GM12873 (cell line): ENCODE results near the gene OTOG.

ENCODE experiments used
- TF ChIP-seq, protein P1 (sequence below): IDR thresholded peaks from 2 replicates; pipeline ENCODE4 v1.5.1; 2012; ENCODE audit warnings: low read depth, mild to moderate bottlenecking, moderate library complexity, low read length, control low read depth; ENCODE audit not compliant: insufficient read depth; ENCODE audit errors: missing control alignments

The OTOG gene

DNA sequence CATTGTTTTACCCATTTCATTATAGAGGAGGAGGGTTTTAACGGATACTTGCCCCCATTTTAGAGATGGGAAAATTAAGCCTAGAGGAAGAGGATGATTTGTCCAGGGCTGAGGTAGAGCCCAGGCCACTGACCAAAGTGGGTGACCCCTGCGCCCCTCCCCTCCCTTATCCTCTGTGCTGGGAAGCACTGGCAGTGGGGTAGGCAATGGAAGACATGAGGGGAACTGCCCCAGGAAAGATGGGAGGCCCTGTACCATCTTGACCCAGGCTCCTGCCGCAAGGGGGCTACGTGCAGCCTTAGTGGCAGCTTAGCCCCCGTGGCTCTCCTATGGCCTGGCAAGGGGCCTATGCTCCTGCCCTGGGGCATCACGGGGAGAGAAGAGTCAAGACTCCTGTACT is 95.9 kb downstream of the OTOG start:
- TF ChIP-seq, protein P1, sequence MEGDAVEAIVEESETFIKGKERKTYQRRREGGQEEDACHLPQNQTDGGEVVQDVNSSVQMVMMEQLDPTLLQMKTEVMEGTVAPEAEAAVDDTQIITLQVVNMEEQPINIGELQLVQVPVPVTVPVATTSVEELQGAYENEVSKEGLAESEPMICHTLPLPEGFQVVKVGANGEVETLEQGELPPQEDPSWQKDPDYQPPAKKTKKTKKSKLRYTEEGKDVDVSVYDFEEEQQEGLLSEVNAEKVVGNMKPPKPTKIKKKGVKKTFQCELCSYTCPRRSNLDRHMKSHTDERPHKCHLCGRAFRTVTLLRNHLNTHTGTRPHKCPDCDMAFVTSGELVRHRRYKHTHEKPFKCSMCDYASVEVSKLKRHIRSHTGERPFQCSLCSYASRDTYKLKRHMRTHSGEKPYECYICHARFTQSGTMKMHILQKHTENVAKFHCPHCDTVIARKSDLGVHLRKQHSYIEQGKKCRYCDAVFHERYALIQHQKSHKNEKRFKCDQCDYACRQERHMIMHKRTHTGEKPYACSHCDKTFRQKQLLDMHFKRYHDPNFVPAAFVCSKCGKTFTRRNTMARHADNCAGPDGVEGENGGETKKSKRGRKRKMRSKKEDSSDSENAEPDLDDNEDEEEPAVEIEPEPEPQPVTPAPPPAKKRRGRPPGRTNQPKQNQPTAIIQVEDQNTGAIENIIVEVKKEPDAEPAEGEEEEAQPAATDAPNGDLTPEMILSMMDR = no peak

DNA sequence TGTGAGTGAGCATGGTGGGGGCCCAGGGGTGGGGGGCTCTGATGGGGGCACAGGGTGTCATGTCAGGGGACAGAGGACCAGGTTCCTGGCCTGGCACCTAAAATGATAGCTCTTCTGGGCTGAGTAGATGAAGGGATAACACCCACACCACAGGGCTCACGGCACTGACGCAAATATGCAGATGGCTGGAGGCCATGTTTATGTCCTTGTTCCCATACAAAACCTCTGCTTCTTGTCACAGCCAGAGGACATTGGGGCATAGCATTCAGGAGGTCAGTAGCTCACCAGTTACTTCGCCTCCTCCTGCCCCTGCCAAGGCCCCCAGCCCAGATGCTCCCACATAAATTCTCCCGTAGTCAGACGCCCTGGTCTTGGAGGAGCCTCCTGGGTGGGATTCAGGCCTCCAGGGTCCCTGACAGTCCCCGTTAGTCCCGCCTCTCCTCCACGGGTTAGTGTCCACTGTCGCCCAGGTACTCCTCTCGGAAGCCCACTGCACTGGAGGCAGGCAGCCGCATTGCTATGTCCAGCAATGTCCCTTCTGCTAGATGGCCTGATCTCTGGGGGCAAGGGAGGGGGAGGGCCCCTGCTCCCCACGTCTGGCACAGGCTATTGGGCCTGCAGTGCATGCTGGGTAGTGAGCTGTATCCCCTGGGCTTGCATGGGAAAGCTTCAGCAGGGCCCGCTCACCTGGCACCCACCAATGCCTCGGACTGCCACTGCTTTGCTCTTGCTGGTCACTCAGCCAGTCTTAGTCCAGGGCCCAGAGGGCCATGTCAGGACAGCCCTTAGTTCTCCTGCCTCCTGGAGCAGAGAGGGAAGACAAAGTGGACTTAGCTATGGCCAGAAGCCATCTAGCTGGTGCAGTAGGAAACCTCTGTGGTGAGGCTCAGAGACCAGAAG is 96.7 kb downstream of the OTOG start:
- TF ChIP-seq, protein P1 = no peak

GRCh38 chr11:17645190-17645970 is 98.3 kb downstream of the OTOG start:
- TF ChIP-seq, protein P1 = no peak

DNA sequence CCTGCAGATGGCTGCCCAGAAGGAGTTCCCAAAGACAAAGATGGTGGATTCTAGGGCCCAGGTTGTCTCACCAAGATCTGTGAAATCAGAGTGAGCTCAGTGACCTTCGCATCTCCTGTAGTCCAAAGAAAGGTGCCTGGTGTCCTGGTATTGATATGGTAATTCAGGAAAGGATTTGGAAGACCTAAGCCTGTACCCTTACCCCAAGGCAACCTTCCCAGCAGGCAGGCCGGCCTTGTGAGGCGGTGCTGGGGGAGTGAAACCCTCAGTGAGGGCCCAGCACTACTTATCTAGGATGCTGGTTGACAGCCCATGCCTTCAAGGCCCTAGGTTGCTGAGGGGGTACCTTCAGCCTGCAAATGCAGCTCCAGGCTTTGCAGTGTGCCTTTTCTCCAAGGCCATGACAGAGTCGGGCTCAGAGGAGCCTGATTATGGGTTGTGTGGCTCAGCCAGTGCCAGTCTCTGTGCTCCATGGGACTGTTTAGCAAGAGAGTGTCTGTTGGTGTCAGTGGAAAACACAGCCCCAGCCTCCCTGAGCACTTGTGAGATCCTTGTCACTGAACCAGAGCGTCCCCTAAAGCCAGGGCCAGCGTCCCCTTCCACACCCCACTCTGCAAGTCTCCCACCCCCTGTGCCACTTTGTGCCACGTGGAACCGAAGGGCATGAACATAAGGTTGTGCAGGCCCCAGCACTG is 99.5 kb downstream of the OTOG start:
- TF ChIP-seq, protein P1 = no peak

- TF ChIP-seq, protein P1 = no peak
Observed at GRCh38 chr11:17648528-17648927, 101.5 kb downstream of the OTOG start.

DNA sequence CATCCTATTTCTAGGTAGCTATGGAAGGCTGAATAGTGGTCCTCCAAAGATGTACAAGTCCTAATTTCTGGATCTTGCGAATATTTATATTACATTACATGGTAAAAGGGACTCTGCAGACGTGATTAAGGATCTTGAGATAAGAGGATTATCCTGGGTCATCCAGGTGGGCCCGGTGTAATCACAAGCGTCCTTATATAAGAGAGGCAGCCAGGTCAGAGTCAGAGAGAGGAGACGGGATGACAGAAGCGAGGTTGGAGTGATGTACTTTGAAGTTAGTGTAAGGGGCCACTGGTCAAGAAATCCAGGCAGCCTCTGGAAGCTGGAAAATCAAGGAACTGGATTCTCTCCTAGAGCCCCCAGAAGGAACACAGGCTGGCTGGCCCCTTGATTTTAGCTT is 102.2 kb downstream of the OTOG start:
- TF ChIP-seq, protein P1 = no peak

DNA sequence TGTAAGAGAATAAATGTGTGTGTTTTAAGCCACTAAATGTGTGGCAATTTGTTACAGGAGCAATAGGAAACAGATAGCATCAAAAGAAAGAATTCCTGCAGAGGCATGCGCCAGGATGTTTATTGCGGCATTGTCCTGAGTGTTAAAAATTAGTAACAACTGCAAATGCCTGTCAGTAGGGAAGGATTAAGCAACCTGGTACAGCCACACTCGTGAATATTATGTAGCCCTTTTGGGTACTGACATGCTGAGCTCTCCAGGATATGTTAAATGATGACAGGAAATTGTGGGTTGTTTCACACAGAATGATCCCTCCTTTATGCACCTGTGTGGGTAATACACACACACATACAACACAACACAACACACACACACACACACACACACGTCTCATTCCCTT is 102.6 kb downstream of the OTOG start:
- TF ChIP-seq, protein P1 = no peak
